Neural progenitor cell (in vitro differentiated cells): Measurements from ENCODE around the gene TK1. TPM values are rescaled to one million over a fixed set of nuclear protein-coding genes. Genes with fewer than 3 reads are reported as not detected.

Experiments
- DNase-seq: peaks from one replicate; pipeline ENCODE4 v3.0.0-alpha.2; 2016; ENCODE audit warnings: low spot score
- H2AFZ ChIP-seq: fragments of 200-600 bp; sonication (generic); replicated peaks from 2 replicates; pipeline ENCODE4 v1.6.1; 2016; ENCODE audit warnings: antibody characterized with exemption
- H3F3A ChIP-seq: fragments of 200-600 bp; sonication (generic); 2 replicates; pipeline ENCODE4 v1.6.1; 2016; ENCODE audit warnings: antibody characterized with exemption, low read depth
- H3K27ac ChIP-seq: fragments of 200-600 bp; sonication (generic); 2 replicates; pipeline ENCODE4 v1.5.1; 2016; ENCODE audit warnings: mild to moderate bottlenecking
- H3K27me3 ChIP-seq: fragments of 200-600 bp; sonication (generic); 2 replicates; pipeline ENCODE4 v1.6.1; 2016; ENCODE audit warnings: mild to moderate bottlenecking, moderate library complexity
- H3K36me3 ChIP-seq: fragments of 200-600 bp; sonication (generic); 2 replicates; pipeline ENCODE4 v1.5.1; 2016
- H3K4me1 ChIP-seq: fragments of 200-600 bp; sonication (generic); 2 replicates; pipeline ENCODE4 v1.6.1; 2016; ENCODE audit warnings: mixed run types
- H3K4me2 ChIP-seq: fragments of 200-600 bp; sonication (generic); 2 replicates; pipeline ENCODE4 v1.6.1; 2016
- H3K4me3 ChIP-seq: fragments of 200-600 bp; sonication (generic); 2 replicates; pipeline ENCODE4 v1.5.1; 2016
- H3K79me2 ChIP-seq: fragments of 200-600 bp; sonication (generic); 2 replicates; pipeline ENCODE4 v1.6.1; 2016; ENCODE audit warnings: low read depth
- H3K9ac ChIP-seq: fragments of 200-600 bp; sonication (generic); 2 replicates; pipeline ENCODE4 v1.6.1; 2016
- H3K9me3 ChIP-seq: fragments of 200-600 bp; sonication (generic); 2 replicates; pipeline ENCODE4 v1.5.1; 2016; ENCODE audit warnings: low read depth
- H4K20me1 ChIP-seq: fragments of 200-600 bp; sonication (generic); 2 replicates; pipeline ENCODE4 v1.6.1; 2016; ENCODE audit warnings: low read depth
- H3K27ac Mint-ChIP-seq: 3 replicates; pipeline ENCODE4 v1.8.0; 2021; ENCODE audit warnings: mixed read lengths
- H3K27me3 Mint-ChIP-seq: 2 replicates; pipeline ENCODE4 v1.8.0; 2022; ENCODE audit warnings: low read depth, mild to moderate bottlenecking, inconsistent platforms, moderate library complexity, mixed read lengths; ENCODE audit not compliant: insufficient read depth
- H3K36me3 Mint-ChIP-seq: 3 replicates; pipeline ENCODE4 v1.8.0; 2021; ENCODE audit warnings: mixed read lengths
- H3K4me1 Mint-ChIP-seq: 3 replicates; pipeline ENCODE4 v1.8.0; 2021; ENCODE audit warnings: mixed read lengths
- H3K4me3 Mint-ChIP-seq: 3 replicates; pipeline ENCODE4 v1.8.0; 2021; ENCODE audit warnings: mild to moderate bottlenecking, moderate library complexity, mixed read lengths
- H3K9me3 Mint-ChIP-seq: 3 replicates; pipeline ENCODE4 v1.8.0; 2020; ENCODE audit warnings: mixed read lengths
- EZH2 ChIP-seq: fragments of 200-600 bp; sonication (generic); IDR thresholded peaks from 2 replicates; pipeline ENCODE4 v1.6.1; 2017; ENCODE audit warnings: antibody characterized with exemption, mild to moderate bottlenecking, moderate library complexity
- EZH2phosphoT487 ChIP-seq: fragments of 200-600 bp; sonication (generic); IDR thresholded peaks from 2 replicates; pipeline ENCODE4 v1.6.1; 2017; ENCODE audit warnings: antibody characterized with exemption
- total RNA-seq: library from RNA; depleted of rRNA; stranded (reverse); fragments of >200 nt; gene quantifications from 2 replicates; pipeline ENCODE4 v1.2.3, GENCODE V29; 2015; ENCODE audit warnings: low replicate concordance
- TF ChIP-seq, protein P1 (sequence below): fragments of 200-600 bp; sonication (generic); IDR thresholded peaks from 2 replicates; pipeline ENCODE4 v1.5.1; 2017; ENCODE audit warnings: antibody characterized with exemption, mild to moderate bottlenecking

TK1 gene
- total RNA-seq, 1 donor from 2014 or later, result 27.3 TPM

DNA sequence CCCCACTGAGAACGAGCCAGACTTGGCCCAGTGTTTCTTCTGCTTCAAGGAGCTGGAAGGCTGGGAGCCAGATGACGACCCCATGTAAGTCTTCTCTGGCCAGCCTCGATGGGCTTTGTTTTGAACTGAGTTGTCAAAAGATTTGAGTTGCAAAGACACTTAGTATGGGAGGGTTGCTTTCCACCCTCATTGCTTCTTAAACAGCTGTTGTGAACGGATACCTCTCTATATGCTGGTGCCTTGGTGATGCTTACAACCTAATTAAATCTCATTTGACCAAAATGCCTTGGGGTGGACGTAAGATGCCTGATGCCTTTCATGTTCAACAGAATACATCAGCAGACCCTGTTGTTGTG, 27.8 kb upstream of the TK1 start:
- DNase-seq, result no peak
- peaks cover 16% of the 10 kb centered on the region for H3K4me1 Mint-ChIP-seq
- Histone ChIP-seq H3K9me3 (no peaks in the 10 kb centered on the region), H3K27me3 (no peaks in the 10 kb centered on the region), H3K36me3 (peaks cover 4% of the 10 kb centered on the region), H3K79me2 (peaks cover 56% of the 10 kb centered on the region), H2AFZ (peak overlapping the region; percentile 77), H3K4me3 (peak overlapping the region; percentile 87), H3K4me1 (peaks cover 11% of the 10 kb centered on the region), H3K9ac (peak overlapping the region; percentile 56), H3F3A (peaks cover 16% of the 10 kb centered on the region), H3K4me2 (peak overlapping the region; percentile 94), H3K27ac (no peak overlapping the region), H4K20me1 (peaks cover 16% of the 10 kb centered on the region)
- peaks cover 19% of the 10 kb centered on the region for H3K36me3 Mint-ChIP-seq
- H3K27ac Mint-ChIP-seq, result peak overlapping the region; percentile 98
- TF ChIP-seq, protein P1, sequence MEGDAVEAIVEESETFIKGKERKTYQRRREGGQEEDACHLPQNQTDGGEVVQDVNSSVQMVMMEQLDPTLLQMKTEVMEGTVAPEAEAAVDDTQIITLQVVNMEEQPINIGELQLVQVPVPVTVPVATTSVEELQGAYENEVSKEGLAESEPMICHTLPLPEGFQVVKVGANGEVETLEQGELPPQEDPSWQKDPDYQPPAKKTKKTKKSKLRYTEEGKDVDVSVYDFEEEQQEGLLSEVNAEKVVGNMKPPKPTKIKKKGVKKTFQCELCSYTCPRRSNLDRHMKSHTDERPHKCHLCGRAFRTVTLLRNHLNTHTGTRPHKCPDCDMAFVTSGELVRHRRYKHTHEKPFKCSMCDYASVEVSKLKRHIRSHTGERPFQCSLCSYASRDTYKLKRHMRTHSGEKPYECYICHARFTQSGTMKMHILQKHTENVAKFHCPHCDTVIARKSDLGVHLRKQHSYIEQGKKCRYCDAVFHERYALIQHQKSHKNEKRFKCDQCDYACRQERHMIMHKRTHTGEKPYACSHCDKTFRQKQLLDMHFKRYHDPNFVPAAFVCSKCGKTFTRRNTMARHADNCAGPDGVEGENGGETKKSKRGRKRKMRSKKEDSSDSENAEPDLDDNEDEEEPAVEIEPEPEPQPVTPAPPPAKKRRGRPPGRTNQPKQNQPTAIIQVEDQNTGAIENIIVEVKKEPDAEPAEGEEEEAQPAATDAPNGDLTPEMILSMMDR, result no peak
- TF ChIP-seq EZH2 (no peak), EZH2phosphoT487 (no peak)
- H3K9me3 Mint-ChIP-seq, result no peaks in the 10 kb centered on the region
- peaks cover 3% of the 10 kb centered on the region for H3K27me3 Mint-ChIP-seq
- peak overlapping the region; percentile 98 for H3K4me3 Mint-ChIP-seq

DNA sequence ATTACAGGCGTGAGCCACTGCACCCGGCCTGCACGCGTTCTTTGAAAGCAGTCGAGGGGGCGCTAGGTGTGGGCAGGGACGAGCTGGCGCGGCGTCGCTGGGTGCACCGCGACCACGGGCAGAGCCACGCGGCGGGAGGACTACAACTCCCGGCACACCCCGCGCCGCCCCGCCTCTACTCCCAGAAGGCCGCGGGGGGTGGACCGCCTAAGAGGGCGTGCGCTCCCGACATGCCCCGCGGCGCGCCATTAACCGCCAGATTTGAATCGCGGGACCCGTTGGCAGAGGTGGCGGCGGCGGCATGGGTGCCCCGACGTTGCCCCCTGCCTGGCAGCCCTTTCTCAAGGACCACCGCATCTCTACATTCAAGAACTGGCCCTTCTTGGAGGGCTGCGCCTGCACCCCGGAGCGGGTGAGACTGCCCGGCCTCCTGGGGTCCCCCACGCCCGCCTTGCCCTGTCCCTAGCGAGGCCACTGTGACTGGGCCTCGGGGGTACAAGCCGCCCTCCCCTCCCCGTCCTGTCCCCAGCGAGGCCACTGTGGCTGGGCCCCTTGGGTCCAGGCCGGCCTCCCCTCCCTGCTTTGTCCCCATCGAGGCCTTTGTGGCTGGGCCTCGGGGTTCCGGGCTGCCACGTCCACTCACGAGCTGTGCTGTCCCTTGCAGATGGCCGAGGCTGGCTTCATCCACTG, 27.3 kb upstream of the TK1 start, which contains the start of gene BIRC5:
TSS of gene BIRC5 (plus strand) at position 238 of the 690 bp plus-strand sequence. CDS start at position 302, 64 bp downstream.
- H3K27me3 Mint-ChIP-seq, result peaks cover 3% of the 10 kb centered on the region
- Histone ChIP-seq H3F3A (peaks cover 10% of the 10 kb centered on the region), H3K4me3 (peak within 1 kb of the TSS; percentile 87), H4K20me1 (peaks cover 11% of the 10 kb centered on the region), H3K4me1 (peaks cover 11% of the 10 kb centered on the region), H3K4me2 (peak within 1 kb of the TSS; percentile 94), H3K27ac (no peak within 1 kb of the TSS), H3K27me3 (no peaks in the 10 kb centered on the region), H3K9me3 (no peaks in the 10 kb centered on the region), H3K36me3 (peaks cover 4% of the 10 kb centered on the region), H3K9ac (peak within 1 kb of the TSS; percentile 56), H3K79me2 (peaks cover 51% of the 10 kb centered on the region), H2AFZ (peak within 1 kb of the TSS; percentile 77)
- H3K4me1 Mint-ChIP-seq, result peaks cover 11% of the 10 kb centered on the region
- peak within 1 kb of the TSS; percentile 98 for H3K27ac Mint-ChIP-seq
- H3K36me3 Mint-ChIP-seq, result peaks cover 15% of the 10 kb centered on the region
- H3K9me3 Mint-ChIP-seq, result no peaks in the 10 kb centered on the region
- peak; percentile 98 for DNase-seq
- peak within 1 kb of the TSS; percentile 98 for H3K4me3 Mint-ChIP-seq
- TF ChIP-seq, protein P1, result no peak
- no peak for TF ChIP-seq EZH2

DNA sequence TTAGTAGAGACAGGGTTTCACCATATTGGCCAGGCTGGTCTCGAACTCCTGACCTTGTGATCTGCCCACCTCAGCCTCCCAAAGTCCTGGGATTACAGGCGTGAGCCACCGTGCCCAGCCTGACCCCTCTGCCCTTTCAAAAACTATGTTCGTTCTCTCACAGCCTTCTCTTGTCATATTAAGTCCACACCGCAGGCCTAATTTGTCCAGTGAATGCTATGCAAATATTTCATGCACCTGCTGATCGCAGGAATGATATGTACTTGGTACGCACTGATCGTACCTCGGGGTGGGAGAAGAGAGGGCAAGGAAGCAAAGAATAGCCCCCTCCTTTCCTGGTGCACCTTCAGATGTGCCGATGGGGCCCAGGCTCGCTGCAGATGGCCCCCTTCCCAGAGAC, 24.2 kb upstream of the TK1 start:
- H3K4me1 ChIP-seq, result peaks cover 11% of the 10 kb centered on the region
- H3K79me2 ChIP-seq, result peaks cover 20% of the 10 kb centered on the region
- no peaks in the 10 kb centered on the region for H3K9me3 Mint-ChIP-seq
- no peak overlapping the region for H3K9ac ChIP-seq
- H3K9me3 ChIP-seq, result no peaks in the 10 kb centered on the region
- H3F3A ChIP-seq, result no peaks in the 10 kb centered on the region
- H3K27me3 Mint-ChIP-seq, result peaks cover 3% of the 10 kb centered on the region
- H3K27ac ChIP-seq, result no peak overlapping the region
- H2AFZ ChIP-seq, result no peak overlapping the region
- H3K4me3 Mint-ChIP-seq, result no peak overlapping the region
- H3K4me2 ChIP-seq, result no peak overlapping the region
- H3K36me3 Mint-ChIP-seq, result peaks cover 4% of the 10 kb centered on the region
- no peaks in the 10 kb centered on the region for H3K27me3 ChIP-seq
- peaks cover 4% of the 10 kb centered on the region for H4K20me1 ChIP-seq
- H3K4me1 Mint-ChIP-seq, result peaks cover 6% of the 10 kb centered on the region
- H3K27ac Mint-ChIP-seq, result no peak overlapping the region
- DNase-seq, result no peak
- no peak for TF ChIP-seq EZH2phosphoT487
- TF ChIP-seq EZH2, result no peak
- TF ChIP-seq, protein P1, result no peak
- H3K4me3 ChIP-seq, result no peak overlapping the region
- no peaks in the 10 kb centered on the region for H3K36me3 ChIP-seq
